ENCODE data around the gene KIF3B.
A peak's percentile ranks its signal among the peaks of the same experiment; 100 is the strongest.
"Not testable (repeated sequence)": the region's sequence is repeated elsewhere in the genome, so short reads cannot be mapped to it uniquely, and the experiment has no call there.

The KIF3B gene

GRCh38 chr20:32277361-32278198 lies at the start of gene KIF3B:
TSS of gene KIF3B (plus strand) at chr20:32277651. CDS start at chr20:32309778, 32,127 bp downstream.
- peak; percentile 89 for DNase-seq (ENCODE audit: low spot score)

GRCh38 chr20:32227744-32228688 lies 49.4 kb upstream of the KIF3B start:
- DNase-seq (ENCODE audit: low spot score), result no peak

GRCh38 chr20:32229251-32229747 lies 48.2 kb upstream of the KIF3B start:
- DNase-seq (ENCODE audit: low spot score), result no peak

GRCh38 chr20:32230707-32231106 lies 46.7 kb upstream of the KIF3B start:
- DNase-seq (ENCODE audit: low spot score), result no peak

- DNase-seq (ENCODE audit: low spot score), result no peak
These were observed 46.2 kb upstream of the KIF3B start for GRCh38 chr20:32231245-32231644.

- DNase-seq (ENCODE audit: low spot score), result peak; percentile 64
These were observed 45.6 kb upstream of the KIF3B start for GRCh38 chr20:32231847-32232246.

- no peak for DNase-seq (ENCODE audit: low spot score)
These were observed 45.0 kb upstream of the KIF3B start for GRCh38 chr20:32232326-32232886.

- no peak for DNase-seq (ENCODE audit: low spot score)
These were observed 44.2 kb upstream of the KIF3B start for GRCh38 chr20:32233286-32233685.

GRCh38 chr20:32234135-32234808 lies 43.2 kb upstream of the KIF3B start:
- DNase-seq (ENCODE audit: low spot score), result no peak

- DNase-seq (ENCODE audit: low spot score), result no peak
These were observed 42.0 kb upstream of the KIF3B start for GRCh38 chr20:32235331-32236047.

- no peak for DNase-seq (ENCODE audit: low spot score)
These were observed 41.4 kb upstream of the KIF3B start for GRCh38 chr20:32236048-32236533.

GRCh38 chr20:32236819-32237218 lies 40.6 kb upstream of the KIF3B start:
- no peak for DNase-seq (ENCODE audit: low spot score)

GRCh38 chr20:32237419-32237818 lies 40.0 kb upstream of the KIF3B start:
- no peak for DNase-seq (ENCODE audit: low spot score)

- DNase-seq (ENCODE audit: low spot score), result no peak
These were observed 38.7 kb upstream of the KIF3B start for GRCh38 chr20:32238483-32239425.

- no peak for DNase-seq (ENCODE audit: low spot score)
These were observed 37.2 kb upstream of the KIF3B start for GRCh38 chr20:32240205-32240604.

- DNase-seq (ENCODE audit: low spot score), result no peak
These were observed 35.6 kb upstream of the KIF3B start for GRCh38 chr20:32241807-32242206.

GRCh38 chr20:32244150-32244823 lies 33.2 kb upstream of the KIF3B start:
- no peak for DNase-seq (ENCODE audit: low spot score)

GRCh38 chr20:32244959-32245358 lies 32.5 kb upstream of the KIF3B start:
- DNase-seq (ENCODE audit: low spot score), result no peak

GRCh38 chr20:32246208-32246607 lies 31.2 kb upstream of the KIF3B start:
- DNase-seq (ENCODE audit: low spot score), result not testable (repeated sequence)
